GM12874 (cell line): Measurements from ENCODE around the gene CFAP20DC.

Experiments
- CTCF ChIP-seq: IDR thresholded peaks from 2 replicates; pipeline ENCODE4 v1.5.1; 2011; ENCODE audit warnings: low read depth, mild to moderate bottlenecking, control low read depth, low read length, moderate library complexity; ENCODE audit not compliant: insufficient read depth

The CFAP20DC gene

GRCh38 chr3:59049671-59050331, at the start of gene CFAP20DC:
CFAP20DC (minus strand) TSS chr3:59050025; CDS start chr3:59049631, 394 bp downstream.
- TF ChIP-seq CTCF, result no peak

- TF ChIP-seq CTCF, result no peak
These were observed 44.6 kb upstream of the CFAP20DC start for GRCh38 chr3:59094446-59094845.

GRCh38 chr3:59093521-59093920, 43.7 kb upstream of the CFAP20DC start:
- TF ChIP-seq CTCF, result no peak

GRCh38 chr3:59088761-59089160, 38.9 kb upstream of the CFAP20DC start:
- no peak for TF ChIP-seq CTCF

GRCh38 chr3:59085976-59086375, 36.2 kb upstream of the CFAP20DC start:
- TF ChIP-seq CTCF, result no peak

- TF ChIP-seq CTCF, result no peak
These were observed 34.8 kb upstream of the CFAP20DC start for GRCh38 chr3:59084583-59084982.

GRCh38 chr3:59082106-59082505, 32.3 kb upstream of the CFAP20DC start:
- TF ChIP-seq CTCF, result no peak
